Measurements from ENCODE around the gene BSG. TPM values are rescaled to one million over a fixed set of nuclear protein-coding genes. Genes with fewer than 3 reads are reported as not detected.
"Not testable (repeated sequence)": the region's sequence is repeated elsewhere in the genome, so short reads cannot be mapped to it uniquely, and the experiment has no call there.

Gene BSG
- total and polyA plus RNA-seq, 2 experiments from 2014 or later: 957 to 973 TPM

- Mint-ChIP-seq H3K4me1 (peaks cover 5% of the 10 kb centered on the region; the same call in 2 of the 3 replicates), H3K36me3 (ENCODE audit: low read depth) (peaks cover 14% of the 10 kb centered on the region), H3K27ac (peak overlapping the region; percentile 80; the same call in 1 of the 2 replicates), H3K9me3 (no peaks in the 10 kb centered on the region), H3K4me3 (no peak overlapping the region; the same call in 2 of the 3 replicates), H3K27me3 (ENCODE audit: insufficient read depth, low read depth, poor library complexity) (peaks cover 34% of the 10 kb centered on the region)
- Histone ChIP-seq H3K27me3 (ENCODE audit: insufficient read depth) (peaks cover 12% of the 10 kb centered on the region), H3F3A (replicated peaks; ENCODE audit: low read depth) (peaks cover 14% of the 10 kb centered on the region), H3K36me3 (ENCODE audit: insufficient read depth) (no peaks in the 10 kb centered on the region; the same call in 1 of the 2 replicates), H3K4me2 (no peak overlapping the region), H4K20me1 (replicated peaks; ENCODE audit: insufficient read depth) (peaks cover 13% of the 10 kb centered on the region; the same call in 1 of the 2 replicates), H3K4me3 (no peak overlapping the region), H3K9me2 (ENCODE audit: insufficient read depth) (no peaks in the 10 kb centered on the region), H3K27ac (ENCODE audit: low read depth) (no peak overlapping the region), H2AFZ (no peak overlapping the region), H3K79me2 (replicated peaks; ENCODE audit: insufficient read depth) (peaks cover 9% of the 10 kb centered on the region), H3K4me1 (ENCODE audit: insufficient read depth) (peaks cover 5% of the 10 kb centered on the region; the same call in 1 of the 2 replicates)
- DNase-seq (ENCODE audit: low spot score) (peak; percentile 81), ATAC-seq (peak; percentile 78)
- TF ChIP-seq POLR2AphosphoS5 (IDR thresholded peaks at IDR 0.05; ENCODE audit: low read depth) (peak; percentile 73; the same call in 1 of the 2 replicates), EZH2phosphoT487 (IDR thresholded peaks at IDR 0.05; ENCODE audit: unreplicated experiment) (no peak), CTCF (conservative IDR thresholded peaks at IDR 0.05; ENCODE audit: low read depth in 2 of 2) (peak; percentile 84 to 92)
Observed at GRCh38 chr19:584240-585001, 12.0 kb downstream of the BSG start.

- H3K27ac Mint-ChIP-seq; H3K4me3 ChIP-seq; H3K36me3 Mint-ChIP-seq (ENCODE audit: low read depth); H3K4me3 Mint-ChIP-seq; H3K27ac ChIP-seq (ENCODE audit: low read depth); H3K79me2 ChIP-seq (replicated peaks; ENCODE audit: insufficient read depth); H3K4me2 ChIP-seq; ATAC-seq; H3K9me3 Mint-ChIP-seq; H3K36me3 ChIP-seq (ENCODE audit: insufficient read depth); DNase-seq (ENCODE audit: low spot score); H3K4me1 Mint-ChIP-seq; H3K9me2 ChIP-seq (ENCODE audit: insufficient read depth); H3K4me1 ChIP-seq (ENCODE audit: insufficient read depth); H2AFZ ChIP-seq; H4K20me1 ChIP-seq (replicated peaks; ENCODE audit: insufficient read depth): not testable (repeated sequence)
- Histone ChIP-seq H3F3A (replicated peaks; ENCODE audit: low read depth) (peaks cover 14% of the 10 kb centered on the region), H3K27me3 (ENCODE audit: insufficient read depth) (peaks cover 13% of the 10 kb centered on the region)
- H3K27me3 Mint-ChIP-seq (ENCODE audit: insufficient read depth, low read depth, poor library complexity): peaks cover 34% of the 10 kb centered on the region
Observed at GRCh38 chr19:585146-585545, 12.8 kb downstream of the BSG start.

GRCh38 chr19:585551-586110 is 13.2 kb downstream of the BSG start:
- no peak overlapping the region for H3K4me3 ChIP-seq
- H3K27me3 Mint-ChIP-seq (ENCODE audit: insufficient read depth, low read depth, poor library complexity): peaks cover 36% of the 10 kb centered on the region
- no peak overlapping the region for H3K4me2 ChIP-seq
- no peak overlapping the region for H3K27ac ChIP-seq (ENCODE audit: low read depth)
- H3K9me3 Mint-ChIP-seq: no peaks in the 10 kb centered on the region
- no peak overlapping the region for H3K27ac Mint-ChIP-seq
- H3F3A ChIP-seq (replicated peaks; ENCODE audit: low read depth): peaks cover 14% of the 10 kb centered on the region
- H3K36me3 Mint-ChIP-seq (ENCODE audit: low read depth): peaks cover 7% of the 10 kb centered on the region
- peaks cover 16% of the 10 kb centered on the region for H3K27me3 ChIP-seq (ENCODE audit: insufficient read depth)
- peak; percentile 6 for DNase-seq (ENCODE audit: low spot score)
- H2AFZ ChIP-seq: no peak overlapping the region
- H3K79me2 ChIP-seq (replicated peaks; ENCODE audit: insufficient read depth): no peaks in the 10 kb centered on the region
- H3K9me2 ChIP-seq (ENCODE audit: insufficient read depth): no peaks in the 10 kb centered on the region
- ATAC-seq: no peak
- H3K4me3 Mint-ChIP-seq: no peak overlapping the region
- H3K4me1 Mint-ChIP-seq: peaks cover 5% of the 10 kb centered on the region; the same call in 2 of the 3 replicates
- H3K36me3 ChIP-seq (ENCODE audit: insufficient read depth): no peaks in the 10 kb centered on the region; the same call in 1 of the 2 replicates
- peaks cover 5% of the 10 kb centered on the region; the same call in 1 of the 2 replicates for H3K4me1 ChIP-seq (ENCODE audit: insufficient read depth)
- H4K20me1 ChIP-seq (replicated peaks; ENCODE audit: insufficient read depth): peaks cover 6% of the 10 kb centered on the region; the same call in 1 of the 2 replicates
- TF ChIP-seq CTCF (conservative IDR thresholded peaks at IDR 0.05; ENCODE audit: low read depth in 2 of 2) (no peak), EZH2 (IDR thresholded peaks at IDR 0.05; ENCODE audit: low read depth, unreplicated experiment) (no peak), STAT1 (IDR thresholded peaks at IDR 0.05; ENCODE audit: unreplicated experiment) (no peak), JUNB (IDR thresholded peaks at IDR 0.05; ENCODE audit: unreplicated experiment) (no peak), REST (IDR thresholded peaks at IDR 0.05; ENCODE audit: unreplicated experiment) (no peak), NANOG (IDR thresholded peaks at IDR 0.05; ENCODE audit: borderline replicate concordance) (no peak)
